ENCODE results near the gene PSTK.

- TF ChIP-seq CTCF (IDR thresholded peaks at IDR 0.05) (no peak), POLR2A (IDR thresholded peaks at IDR 0.05) (no peak)
Measured at GRCh38 chr10:123018531-123018930, 38.3 kb downstream of the PSTK start.
